Measurements from ENCODE around the gene TAF4B.

DNA sequence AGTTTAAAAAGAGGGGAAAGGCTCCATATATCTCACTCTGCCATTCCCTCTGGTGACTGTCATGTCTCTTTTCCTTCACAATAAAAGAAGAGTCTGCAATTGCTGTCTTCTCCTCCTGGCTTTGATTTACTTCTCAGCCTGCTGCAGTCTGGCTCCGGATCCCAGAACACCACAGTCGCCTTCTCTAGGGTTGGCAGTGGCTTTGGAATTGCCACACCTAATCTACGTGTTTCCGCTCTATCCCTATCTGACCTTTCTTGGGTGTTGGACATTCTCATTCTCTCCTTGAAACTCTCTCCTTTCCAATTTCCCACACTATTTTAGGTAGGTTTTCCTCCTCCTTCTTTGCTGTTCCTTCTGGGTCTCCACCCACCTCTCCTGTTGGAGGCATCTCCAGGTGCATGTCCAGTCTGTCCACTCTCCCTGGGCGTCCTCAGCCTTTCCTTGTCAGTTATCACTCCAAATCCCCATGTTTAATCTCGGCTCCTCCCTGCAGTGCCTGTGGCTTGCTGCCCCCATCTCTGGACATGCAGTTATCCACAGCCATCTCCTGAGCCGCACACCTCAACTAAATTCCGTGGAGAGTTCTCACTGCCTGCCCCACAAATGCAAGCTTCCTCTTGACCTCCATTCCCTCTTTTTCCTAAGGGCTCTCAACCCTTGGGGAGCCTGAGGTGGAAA lies 209.3 kb downstream of the TAF4B start:
- TF ChIP-seq CTCF (conservative IDR thresholded peaks at IDR 0.05; ENCODE audit: low read length) (no peak), EZH2phosphoT487 (IDR thresholded peaks at IDR 0.05; ENCODE audit: borderline replicate concordance, low read depth, low read length) (no peak)

All from OCI-LY7 (cell line).